ENCODE results near the gene HGFAC.

The HGFAC gene

GRCh38 chr4:3477750-3478430 is 36.1 kb downstream of the HGFAC start:
- no peak overlapping the region for H3K27ac ChIP-seq (ENCODE audit: low read depth, low read length)
- peaks cover 30 to 57% (median 32%) of the 10 kb centered on the region in 5 donors for H3K27me3 ChIP-seq (ENCODE audit: control insufficient read depth in 5 of 5, insufficient read depth in 4 of 5, low read length in 5 of 5)
- H3K4me1 ChIP-seq (ENCODE audit: control insufficient read depth in 5 of 5, insufficient read depth in 5 of 5, low read length in 5 of 5): peaks cover 0 to 4% (median 0%) of the 10 kb centered on the region in 5 donors
- no peaks in the 10 kb centered on the region for H3K9me3 ChIP-seq (ENCODE audit: control insufficient read depth in 5 of 5, low read length in 5 of 5)
- no peak overlapping the region for H3K9ac ChIP-seq (ENCODE audit: low read length in 5 of 5)
- H3K36me3 ChIP-seq (ENCODE audit: control insufficient read depth in 5 of 5, insufficient read depth in 5 of 5, low read length in 5 of 5): no peaks in the 10 kb centered on the region
- no peak overlapping the region for H3K4me3 ChIP-seq (ENCODE audit: low read depth in 1 of 5, low read length in 5 of 5)

GRCh38 chr4:3478446-3479357 is 36.9 kb downstream of the HGFAC start:
- Histone ChIP-seq H3K36me3 (ENCODE audit: control insufficient read depth in 5 of 5, insufficient read depth in 5 of 5, low read length in 5 of 5) (no peaks in the 10 kb centered on the region), H3K4me3 (ENCODE audit: low read depth in 1 of 5, low read length in 5 of 5) (no peak overlapping the region), H3K9me3 (ENCODE audit: control insufficient read depth in 5 of 5, low read length in 5 of 5) (no peaks in the 10 kb centered on the region), H3K9ac (ENCODE audit: low read length in 5 of 5) (no peak overlapping the region), H3K27ac (ENCODE audit: low read depth, low read length) (no peak overlapping the region), H3K27me3 (ENCODE audit: control insufficient read depth in 5 of 5, insufficient read depth in 4 of 5, low read length in 5 of 5) (peaks cover 28 to 62% (median 38%) of the 10 kb centered on the region in 5 donors), H3K4me1 (ENCODE audit: control insufficient read depth in 5 of 5, insufficient read depth in 5 of 5, low read length in 5 of 5) (peaks cover 0 to 5% (median 4%) of the 10 kb centered on the region in 5 donors)

GRCh38 chr4:3479358-3480101 is 37.8 kb downstream of the HGFAC start:
- Histone ChIP-seq H3K4me1 (ENCODE audit: control insufficient read depth in 5 of 5, insufficient read depth in 5 of 5, low read length in 5 of 5) (peaks cover 0 to 14% (median 4%) of the 10 kb centered on the region in 5 donors), H3K36me3 (ENCODE audit: control insufficient read depth in 5 of 5, insufficient read depth in 5 of 5, low read length in 5 of 5) (no peaks in the 10 kb centered on the region), H3K4me3 (ENCODE audit: low read depth in 1 of 5, low read length in 5 of 5) (no peak overlapping the region), H3K9me3 (ENCODE audit: control insufficient read depth in 5 of 5, low read length in 5 of 5) (no peaks in the 10 kb centered on the region), H3K9ac (ENCODE audit: low read length in 5 of 5) (no peak overlapping the region), H3K27ac (ENCODE audit: low read depth, low read length) (no peak overlapping the region), H3K27me3 (ENCODE audit: control insufficient read depth in 5 of 5, insufficient read depth in 4 of 5, low read length in 5 of 5) (peaks cover 35 to 67% (median 45%) of the 10 kb centered on the region in 5 donors)

- Histone ChIP-seq H3K9me3 (ENCODE audit: control insufficient read depth in 5 of 5, low read length in 5 of 5) (no peaks in the 10 kb centered on the region), H3K4me1 (ENCODE audit: control insufficient read depth in 5 of 5, insufficient read depth in 5 of 5, low read length in 5 of 5) (peaks cover 0 to 22% (median 10%) of the 10 kb centered on the region in 5 donors), H3K27me3 (ENCODE audit: control insufficient read depth in 5 of 5, insufficient read depth in 4 of 5, low read length in 5 of 5) (peaks cover 40 to 69% (median 50%) of the 10 kb centered on the region in 5 donors), H3K4me3 (ENCODE audit: low read depth in 1 of 5, low read length in 5 of 5) (no peak overlapping the region), H3K9ac (ENCODE audit: low read length in 5 of 5) (no peak overlapping the region), H3K36me3 (ENCODE audit: control insufficient read depth in 5 of 5, insufficient read depth in 5 of 5, low read length in 5 of 5) (no peaks in the 10 kb centered on the region), H3K27ac (ENCODE audit: low read depth, low read length) (no peak overlapping the region)
Observed at GRCh38 chr4:3480528-3481112, 38.9 kb downstream of the HGFAC start.

- H3K4me1 ChIP-seq (ENCODE audit: control insufficient read depth in 5 of 5, insufficient read depth in 5 of 5, low read length in 5 of 5): peaks cover 0 to 22% (median 10%) of the 10 kb centered on the region in 5 donors
- no peaks in the 10 kb centered on the region for H3K9me3 ChIP-seq (ENCODE audit: control insufficient read depth in 5 of 5, low read length in 5 of 5)
- H3K4me3 ChIP-seq (ENCODE audit: low read depth in 1 of 5, low read length in 5 of 5): no peak overlapping the region
- H3K27ac ChIP-seq (ENCODE audit: low read depth, low read length): no peak overlapping the region
- H3K9ac ChIP-seq (ENCODE audit: low read length in 5 of 5): no peak overlapping the region
- H3K27me3 ChIP-seq (ENCODE audit: control insufficient read depth in 5 of 5, insufficient read depth in 4 of 5, low read length in 5 of 5): peaks cover 42 to 72% (median 52%) of the 10 kb centered on the region in 5 donors
- no peaks in the 10 kb centered on the region for H3K36me3 ChIP-seq (ENCODE audit: control insufficient read depth in 5 of 5, insufficient read depth in 5 of 5, low read length in 5 of 5)
Observed at GRCh38 chr4:3481113-3481531, 39.4 kb downstream of the HGFAC start.

GRCh38 chr4:3481783-3482393 is 40.1 kb downstream of the HGFAC start:
- Histone ChIP-seq H3K9me3 (ENCODE audit: control insufficient read depth in 5 of 5, low read length in 5 of 5) (no peaks in the 10 kb centered on the region), H3K27me3 (ENCODE audit: control insufficient read depth in 5 of 5, insufficient read depth in 4 of 5, low read length in 5 of 5) (peaks cover 41 to 77% (median 52%) of the 10 kb centered on the region in 5 donors), H3K4me3 (ENCODE audit: low read depth in 1 of 5, low read length in 5 of 5) (no peak overlapping the region), H3K9ac (ENCODE audit: low read length in 5 of 5) (no peak overlapping the region), H3K27ac (ENCODE audit: low read depth, low read length) (no peak overlapping the region), H3K4me1 (ENCODE audit: control insufficient read depth in 5 of 5, insufficient read depth in 5 of 5, low read length in 5 of 5) (peaks cover 0 to 22% (median 10%) of the 10 kb centered on the region in 5 donors), H3K36me3 (ENCODE audit: control insufficient read depth in 5 of 5, insufficient read depth in 5 of 5, low read length in 5 of 5) (no peaks in the 10 kb centered on the region)

- Histone ChIP-seq H3K4me1 (ENCODE audit: control insufficient read depth in 5 of 5, insufficient read depth in 5 of 5, low read length in 5 of 5) (peaks cover 0 to 22% (median 10%) of the 10 kb centered on the region in 5 donors), H3K4me3 (ENCODE audit: low read depth in 1 of 5, low read length in 5 of 5) (no peak overlapping the region), H3K36me3 (ENCODE audit: control insufficient read depth in 5 of 5, insufficient read depth in 5 of 5, low read length in 5 of 5) (no peaks in the 10 kb centered on the region), H3K9me3 (ENCODE audit: control insufficient read depth in 5 of 5, low read length in 5 of 5) (no peaks in the 10 kb centered on the region), H3K27me3 (ENCODE audit: control insufficient read depth in 5 of 5, insufficient read depth in 4 of 5, low read length in 5 of 5) (peaks cover 36 to 76% (median 60%) of the 10 kb centered on the region in 5 donors), H3K27ac (ENCODE audit: low read depth, low read length) (no peak overlapping the region), H3K9ac (ENCODE audit: low read length in 5 of 5) (no peak overlapping the region)
Observed at GRCh38 chr4:3482707-3483106, 40.9 kb downstream of the HGFAC start.

GRCh38 chr4:3483471-3483921 is 41.7 kb downstream of the HGFAC start:
- no peak overlapping the region for H3K27ac ChIP-seq (ENCODE audit: low read depth, low read length)
- H3K4me1 ChIP-seq (ENCODE audit: control insufficient read depth in 5 of 5, insufficient read depth in 5 of 5, low read length in 5 of 5): peaks cover 0 to 22% (median 10%) of the 10 kb centered on the region in 5 donors
- no peak overlapping the region for H3K9ac ChIP-seq (ENCODE audit: low read length in 5 of 5)
- no peaks in the 10 kb centered on the region for H3K36me3 ChIP-seq (ENCODE audit: control insufficient read depth in 5 of 5, insufficient read depth in 5 of 5, low read length in 5 of 5)
- no peak overlapping the region for H3K4me3 ChIP-seq (ENCODE audit: low read depth in 1 of 5, low read length in 5 of 5)
- peaks cover 35 to 75% (median 63%) of the 10 kb centered on the region in 5 donors for H3K27me3 ChIP-seq (ENCODE audit: control insufficient read depth in 5 of 5, insufficient read depth in 4 of 5, low read length in 5 of 5)
- H3K9me3 ChIP-seq (ENCODE audit: control insufficient read depth in 5 of 5, low read length in 5 of 5): no peaks in the 10 kb centered on the region

Data from subcutaneous abdominal adipose tissue (tissue), 5 donors.